Stimulated activated CD8-positive, alpha-beta memory T cell treated with anti-CD3 and anti-CD28 coated beads, Interleukin-7, amount 100 ng/mL, for 1 hour (primary cell): ENCODE results near the gene CD300LD.
"Not testable (repeated sequence)": the region's sequence is repeated elsewhere in the genome, so short reads cannot be mapped to it uniquely, and the experiment has no call there.

Source experiments
- DNase-seq, 2 donors: peaks; one replicate each; pipeline ENCODE4 v3.0.0-alpha.2; 2020; ENCODE audit warnings: low read depth in 2 of 2

The CD300LD gene

DNA sequence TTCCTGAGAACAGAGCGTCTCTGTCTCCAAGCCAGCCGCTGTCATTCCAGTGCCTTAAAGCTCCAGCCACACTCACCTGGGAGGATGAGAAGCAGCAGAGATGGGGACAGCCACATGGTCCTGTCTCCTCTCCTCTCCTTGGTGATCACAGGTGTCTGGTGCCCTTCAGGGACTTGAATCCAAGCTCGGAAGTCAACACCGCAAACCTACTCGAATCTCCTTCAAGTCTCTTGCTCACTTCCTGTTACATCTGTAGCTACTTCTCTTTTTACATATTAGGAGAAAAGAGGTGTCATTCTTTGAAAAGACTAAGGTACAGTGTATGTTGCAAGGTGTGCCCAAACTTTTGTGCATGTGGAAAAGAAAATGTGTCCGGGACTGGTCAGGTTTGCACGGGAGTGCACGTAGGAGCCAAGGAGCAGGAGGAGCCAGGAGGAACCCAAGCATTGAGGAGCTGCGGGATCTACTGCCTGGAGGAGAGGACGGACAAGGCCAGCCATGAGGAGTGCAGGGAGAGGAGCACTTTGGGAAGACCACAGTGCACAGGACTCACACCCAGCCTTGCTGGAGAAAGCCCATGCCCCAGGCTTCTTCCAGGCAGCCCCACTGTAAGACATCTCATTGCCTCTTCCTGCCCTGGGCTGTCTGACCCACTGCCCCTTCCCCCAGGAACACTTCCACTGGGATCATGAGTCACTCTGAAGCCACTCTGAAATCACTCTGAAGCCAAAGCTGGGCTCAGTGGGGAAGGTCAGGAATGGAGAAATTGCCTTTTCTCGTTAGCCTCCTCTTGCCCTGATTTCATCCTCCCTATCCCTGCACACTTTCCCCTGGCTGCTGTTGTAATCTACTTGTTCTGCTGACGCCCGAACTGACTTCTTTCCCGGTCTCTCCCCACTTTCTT is at the start of gene CD300LD:
TSS of gene CD300LD (minus strand) at position 197 of the 904 bp plus-strand sequence. CDS start at position 116, 81 bp downstream.
- no peak for DNase-seq

DNA sequence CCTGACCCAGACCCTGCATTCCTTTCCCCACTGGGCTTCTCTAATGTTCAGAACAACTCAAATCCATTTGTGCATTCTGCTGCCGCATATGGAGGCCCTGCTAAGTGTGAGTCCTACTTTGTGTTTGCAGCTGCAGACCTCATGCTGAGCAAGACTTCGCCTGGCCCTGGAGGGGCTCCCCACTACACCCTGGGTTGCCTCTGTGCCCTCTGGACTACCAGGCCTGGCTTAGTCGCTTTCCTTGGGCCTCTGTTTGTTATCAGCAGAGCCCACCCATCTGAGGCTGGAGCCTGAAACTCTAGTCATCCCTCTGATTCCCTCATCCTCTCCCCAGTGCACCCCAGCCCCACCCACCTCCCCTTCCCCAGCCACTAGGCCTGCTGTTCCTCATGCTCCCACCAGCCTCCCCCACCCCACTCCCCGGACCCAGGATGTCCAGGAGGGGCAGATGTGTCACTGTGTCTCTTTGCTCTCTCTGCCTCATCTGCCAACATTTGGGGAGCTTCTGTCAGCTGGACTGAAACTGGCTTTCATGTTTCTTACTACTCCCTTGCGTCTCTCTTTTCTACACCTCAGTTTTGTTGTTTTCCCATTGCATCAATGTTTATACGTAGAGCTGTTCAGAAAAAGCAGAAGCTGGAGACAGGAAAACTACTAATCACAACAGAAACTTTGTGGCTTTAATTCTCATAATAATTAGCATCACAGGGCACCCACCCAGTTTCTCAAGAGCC is 49.3 kb upstream of the CD300LD start:
- no peak for DNase-seq

DNA sequence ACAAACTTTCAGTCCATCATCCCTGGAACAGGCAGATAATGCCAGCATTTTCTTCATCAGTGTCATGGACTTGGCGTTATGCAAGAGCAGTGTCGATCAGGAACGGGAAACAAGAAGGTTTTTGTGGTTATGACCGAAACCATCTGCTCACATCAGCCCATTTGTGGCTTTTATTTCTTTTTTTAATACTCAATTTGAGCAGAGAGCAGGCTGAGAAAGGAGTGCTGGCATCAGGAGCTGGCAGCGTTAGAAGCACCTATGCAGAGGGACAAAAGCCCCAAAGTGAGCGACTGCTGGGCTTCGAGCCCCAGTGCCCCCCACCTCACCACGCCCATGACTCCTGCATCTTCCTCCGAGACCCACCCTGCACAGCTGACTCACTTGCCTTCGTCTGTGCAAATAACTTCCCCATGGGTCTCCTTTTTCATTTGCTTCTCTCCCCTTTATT is 47.6 kb upstream of the CD300LD start:
- DNase-seq = no peak

DNA sequence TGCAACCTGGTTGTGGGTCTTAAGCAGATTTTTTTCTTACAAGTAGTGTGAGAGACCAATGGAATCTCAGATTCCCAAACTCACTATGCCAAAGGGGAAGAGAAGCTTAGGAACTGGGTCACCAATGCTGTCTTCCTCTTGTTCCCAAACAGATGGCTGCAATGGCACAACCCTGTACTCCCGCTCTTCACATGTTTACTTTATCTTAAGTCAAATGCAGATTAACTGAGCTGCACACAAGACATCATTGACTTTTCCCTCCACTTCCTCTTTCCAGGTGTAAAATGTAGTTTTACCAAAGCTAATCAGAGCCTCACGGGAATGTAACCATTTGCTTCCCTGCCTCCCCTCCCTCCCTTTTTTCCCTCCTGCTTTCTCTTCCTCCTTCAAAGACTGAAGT is 45.8 kb upstream of the CD300LD start:
- DNase-seq = no peak

DNA sequence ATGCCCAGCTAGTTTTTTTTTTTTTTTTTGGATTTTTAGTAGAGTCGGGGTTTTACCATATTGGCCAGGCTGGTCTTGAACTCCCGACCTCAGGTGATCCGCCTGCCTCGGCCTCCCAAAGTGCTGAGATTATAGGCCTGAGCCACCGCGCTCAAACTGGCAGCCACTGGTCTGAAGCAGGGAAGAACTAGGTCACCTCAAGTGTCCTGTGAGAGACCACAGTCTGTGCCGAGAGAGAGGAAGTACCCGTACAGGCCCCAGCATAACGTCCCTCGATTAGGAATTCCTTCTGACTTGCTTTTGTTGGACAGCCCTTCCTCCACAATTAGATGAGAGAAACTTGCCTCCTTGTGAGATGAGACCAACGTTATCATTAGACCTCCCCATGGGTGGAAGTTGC is 45.2 kb upstream of the CD300LD start:
- DNase-seq = no peak

DNA sequence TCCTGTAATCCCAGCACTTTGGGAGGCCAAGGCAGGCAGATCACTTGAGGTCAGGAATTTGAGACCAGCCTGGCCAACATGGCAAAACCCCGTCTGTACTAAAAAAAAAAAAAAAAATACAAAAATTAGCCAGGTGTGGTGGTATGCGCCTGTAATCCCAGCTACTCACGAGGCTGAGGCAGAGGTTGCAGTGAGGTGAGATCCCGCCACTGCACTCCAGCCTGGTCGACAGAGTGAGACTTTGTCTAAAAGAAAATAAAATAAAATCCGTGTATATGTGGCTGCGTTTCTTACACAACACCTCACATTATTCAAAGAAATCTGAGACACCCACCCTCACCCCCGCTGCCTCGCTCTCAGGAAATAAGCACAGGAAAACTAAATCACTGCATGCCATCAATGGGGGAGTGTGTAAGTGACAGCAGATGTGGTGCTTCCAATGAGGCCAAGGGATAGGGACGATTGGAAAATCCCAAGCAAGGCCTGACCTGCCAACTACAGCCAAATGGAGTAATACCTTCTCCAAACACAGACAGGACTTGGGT is 44.5 kb upstream of the CD300LD start:
- not testable (repeated sequence) for DNase-seq

DNA sequence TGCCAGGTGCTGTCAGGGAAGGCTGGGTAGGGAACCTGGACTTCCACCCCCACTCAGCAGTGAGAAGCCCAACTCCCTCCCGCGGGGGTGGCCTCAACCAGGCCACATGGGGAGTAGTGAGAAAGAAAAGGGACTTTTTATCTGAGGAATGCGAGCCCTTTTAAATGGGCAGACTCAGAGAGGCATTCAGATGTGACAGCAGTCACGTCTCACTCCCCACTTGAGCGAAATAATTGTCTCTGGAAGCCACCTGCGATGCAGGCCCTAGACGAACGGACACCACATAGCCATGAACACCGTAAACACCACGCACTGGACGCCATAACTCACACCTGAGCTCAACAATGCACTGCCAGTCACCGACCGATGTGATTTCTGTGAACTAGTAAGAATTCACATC is 43.3 kb upstream of the CD300LD start:
- no peak for DNase-seq

DNA sequence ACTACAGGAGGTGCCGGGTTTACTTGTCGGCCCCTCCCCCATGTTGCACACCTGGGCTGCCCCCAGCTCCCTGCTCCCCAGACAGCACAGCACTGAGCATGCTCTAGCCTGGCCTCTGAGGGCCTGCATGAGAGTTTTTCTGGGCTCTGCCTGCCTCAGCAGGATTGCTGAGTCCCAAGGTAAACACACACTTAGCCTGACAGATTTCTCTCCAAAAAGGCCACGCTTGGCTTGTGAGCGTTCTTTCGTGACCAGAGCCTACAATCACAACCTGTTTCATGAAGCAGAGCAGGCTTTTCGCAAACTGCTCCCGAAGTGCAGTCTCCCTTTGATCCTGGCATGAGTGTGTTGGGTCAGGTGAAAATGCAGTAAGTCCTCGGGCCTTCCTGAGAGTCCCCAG is 41.2 kb upstream of the CD300LD start:
- DNase-seq = no peak

DNA sequence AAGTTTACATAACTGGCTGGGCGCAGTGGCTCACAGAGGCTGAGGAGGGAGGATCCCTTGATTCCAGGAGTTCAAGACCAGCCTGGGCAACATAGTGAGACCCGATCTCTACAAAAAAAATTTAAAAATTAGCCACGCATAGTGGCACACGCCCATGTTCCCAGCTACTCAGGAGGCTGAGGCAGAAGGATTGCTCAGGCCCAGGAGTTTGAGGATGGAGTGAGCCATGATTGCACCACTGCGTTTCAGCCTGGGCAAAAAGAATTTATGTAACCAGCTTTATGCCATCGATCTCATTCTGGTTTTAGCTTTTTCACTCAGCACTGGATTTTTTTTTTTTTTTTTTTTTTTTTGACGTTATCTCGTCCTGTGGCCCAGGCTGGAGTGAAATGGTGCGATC is 40.5 kb upstream of the CD300LD start:
- DNase-seq = no peak

DNA sequence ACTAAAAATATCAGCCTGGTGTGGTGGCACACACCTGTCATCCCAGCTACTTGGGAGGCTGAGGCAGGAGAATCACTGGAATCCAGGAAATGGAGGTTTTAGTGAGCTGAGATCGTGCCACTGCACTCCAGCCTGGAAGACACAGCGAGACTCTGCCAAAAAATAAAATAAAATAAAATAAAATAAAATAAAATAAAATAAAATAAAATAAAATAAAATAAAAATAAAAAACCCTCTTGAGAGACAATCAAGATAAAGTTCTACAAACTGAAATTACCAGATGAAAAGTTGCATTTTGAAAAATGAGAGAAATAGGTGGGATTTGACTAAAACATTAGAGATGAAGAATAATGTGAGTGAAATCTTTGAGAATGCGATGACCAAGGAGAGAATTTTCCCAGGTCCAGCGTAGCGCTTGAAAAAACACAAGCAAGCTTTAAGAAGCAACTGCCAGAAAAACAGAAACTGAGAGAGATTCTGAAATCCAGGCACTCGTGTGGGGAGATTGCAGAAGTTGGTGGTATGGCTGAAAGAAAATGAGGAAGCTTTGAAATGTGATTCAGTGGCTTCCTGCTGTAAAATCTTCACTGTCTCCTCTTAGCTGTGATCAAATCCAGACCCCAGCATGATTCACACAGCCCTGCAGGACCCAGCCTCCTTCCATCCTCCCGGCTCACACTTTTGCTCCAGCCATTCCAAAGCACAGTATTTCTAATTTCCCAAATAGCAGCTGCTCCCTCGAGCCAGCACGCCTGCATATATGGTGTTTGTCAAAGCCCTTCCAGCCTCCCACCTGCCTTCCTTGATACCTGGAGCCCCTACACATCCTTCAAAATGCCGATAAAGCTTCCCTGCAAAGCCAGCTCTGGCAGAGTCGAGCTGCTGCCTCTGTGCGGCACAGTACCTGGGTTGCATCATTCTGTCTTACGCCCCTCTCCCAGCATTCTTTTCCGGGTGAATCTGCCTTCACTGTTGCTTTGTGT is 39.7 kb upstream of the CD300LD start:
- no peak for DNase-seq

DNA sequence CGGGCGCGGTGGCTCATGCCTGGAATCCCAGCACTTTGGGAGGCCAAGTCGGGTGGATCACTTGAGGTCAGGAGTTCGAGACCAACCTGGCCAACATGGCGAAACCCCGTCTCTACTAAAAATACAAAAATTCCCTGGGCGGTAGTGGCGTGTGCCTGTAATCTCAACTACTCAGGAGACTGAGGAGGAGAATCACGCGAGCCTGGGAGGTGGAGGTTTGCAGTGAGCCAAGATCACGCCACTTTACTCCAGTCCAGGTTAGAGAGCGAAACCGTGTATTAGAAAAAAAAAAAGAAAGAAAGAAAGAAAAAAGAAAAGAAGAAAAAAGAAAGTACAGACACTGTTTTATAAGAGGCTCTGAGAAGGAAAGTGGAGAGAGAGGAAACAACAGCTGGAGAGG is 38.2 kb upstream of the CD300LD start:
- DNase-seq = not testable (repeated sequence)

DNA sequence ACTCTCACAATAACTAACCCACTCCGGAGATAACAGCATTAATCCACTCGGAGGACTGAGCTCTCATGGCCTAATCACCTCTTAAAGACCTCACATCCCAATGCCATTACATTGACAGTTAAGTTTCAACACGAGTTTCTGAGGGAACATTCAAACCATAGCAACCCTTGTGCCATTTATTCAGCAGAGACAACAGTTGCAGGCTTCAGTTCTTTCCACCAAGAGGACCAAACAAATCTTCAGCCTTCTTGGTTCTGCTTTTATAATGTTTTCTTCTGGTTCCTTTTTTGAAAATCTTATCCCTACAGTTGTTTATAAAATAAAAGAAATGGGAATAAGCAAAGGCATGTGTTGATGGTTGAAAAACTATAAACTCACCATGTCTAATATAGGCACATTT is 33.6 kb upstream of the CD300LD start:
- no peak for DNase-seq

DNA sequence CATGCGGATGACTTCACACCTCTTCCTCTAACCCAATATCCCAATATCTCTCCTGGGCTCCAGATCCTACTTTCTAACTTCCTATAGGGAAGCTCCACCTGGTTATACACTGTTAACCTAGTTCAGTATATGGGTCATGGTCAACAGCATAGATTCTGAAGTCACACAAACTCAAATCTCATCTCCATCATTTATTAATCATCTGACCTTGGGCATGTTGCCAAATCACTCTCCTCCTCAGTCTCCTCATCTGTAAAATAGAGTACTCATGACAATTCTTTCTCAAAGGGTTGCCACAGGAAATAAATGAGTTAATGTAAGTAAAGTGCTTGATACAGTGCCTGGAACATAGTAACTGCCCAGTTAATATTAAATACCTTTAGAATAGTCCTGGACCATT is 32.0 kb upstream of the CD300LD start:
- DNase-seq = no peak

DNA sequence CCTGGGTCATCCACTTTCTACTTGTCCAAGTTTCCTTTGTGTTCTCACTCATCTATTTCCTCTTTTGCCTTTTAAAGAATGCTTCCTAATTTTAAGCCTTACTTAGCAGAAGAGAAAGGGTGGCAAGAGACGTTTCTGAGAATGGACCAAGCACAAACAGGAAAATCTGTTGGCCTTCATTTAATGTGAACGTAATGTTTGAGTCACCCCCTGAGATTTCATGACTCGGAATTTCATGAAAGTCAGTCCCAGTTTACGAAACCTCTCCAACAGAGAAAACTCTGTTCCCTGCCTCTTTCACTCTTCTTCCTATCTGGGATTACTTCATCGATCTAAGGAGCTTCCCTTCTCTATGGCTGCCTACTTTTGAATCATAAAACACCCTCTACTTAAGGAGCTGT is 31.6 kb upstream of the CD300LD start, which contains the start of gene CD300E:
TSS of gene CD300E (minus strand) at position 46 of the 401 bp plus-strand sequence. CDS start 117 bp downstream, outside the sequence.
- DNase-seq = no peak

DNA sequence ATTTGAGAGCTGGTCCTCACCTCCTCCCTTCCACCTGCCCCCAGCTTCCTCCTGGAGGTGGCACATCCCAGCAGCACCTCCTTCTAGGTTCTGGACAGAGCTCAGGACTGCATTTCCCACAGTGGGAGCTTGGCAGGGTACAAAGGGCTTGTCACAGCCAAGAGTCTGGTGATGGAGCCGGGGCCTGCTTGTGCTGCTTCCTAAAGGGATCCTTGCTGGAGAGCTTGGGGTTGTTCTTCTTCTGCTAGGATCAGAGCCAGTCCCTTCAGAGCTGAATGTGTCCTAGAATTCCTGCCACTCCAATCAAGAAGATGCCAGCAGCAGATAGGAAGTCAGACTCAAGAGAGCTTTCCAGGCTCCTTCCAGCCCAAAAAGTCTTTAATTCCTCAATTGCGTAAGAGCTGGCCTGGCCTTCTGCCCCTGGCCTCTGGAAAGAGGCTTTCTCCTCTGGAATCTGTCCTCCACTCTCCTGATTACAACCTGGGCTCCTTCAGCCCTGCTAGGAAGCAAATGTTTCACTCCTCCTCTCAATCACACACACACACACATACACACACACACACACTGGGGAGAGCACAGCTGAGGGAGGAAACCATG is 27.1 kb upstream of the CD300LD start:
- no peak for DNase-seq

DNA sequence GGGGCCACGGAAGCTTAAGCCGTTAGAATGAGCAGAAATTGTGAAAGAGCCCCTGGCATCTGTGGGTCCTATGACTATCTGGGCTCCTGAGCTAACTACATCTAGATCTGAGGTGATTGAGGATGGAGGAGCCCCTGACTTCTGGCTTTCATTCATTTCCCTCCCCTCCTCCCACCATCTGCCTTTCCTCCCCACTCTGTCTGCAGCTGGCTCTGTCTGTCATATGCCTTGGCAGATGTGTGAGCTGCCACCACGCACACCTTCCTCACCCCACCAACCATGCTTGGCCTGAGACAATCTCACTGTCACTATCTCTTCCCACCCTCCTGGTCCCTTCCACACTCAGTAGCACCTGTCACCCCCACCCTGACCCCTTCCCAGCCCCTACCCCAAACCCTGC is 26.4 kb upstream of the CD300LD start:
- no peak for DNase-seq

DNA sequence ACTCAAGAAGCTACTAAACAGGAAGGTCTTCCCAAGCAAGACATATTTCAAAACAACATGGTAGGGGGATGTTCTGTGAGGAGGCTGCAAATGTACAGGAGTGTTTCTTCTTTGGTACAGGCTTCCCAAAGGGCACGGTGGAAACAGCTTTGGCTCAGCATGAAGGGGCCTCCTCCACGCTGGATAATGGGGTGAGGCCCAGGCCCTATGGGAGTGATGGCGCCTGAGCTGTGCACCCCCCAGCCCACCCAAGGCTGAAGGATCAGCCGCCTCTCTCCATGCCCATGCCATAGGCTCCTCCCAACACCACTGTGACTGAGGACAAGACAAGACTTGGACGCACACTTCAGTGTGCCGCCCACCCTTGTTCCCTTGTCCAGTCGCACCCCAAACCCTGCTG is 24.6 kb upstream of the CD300LD start:
- DNase-seq = no peak

DNA sequence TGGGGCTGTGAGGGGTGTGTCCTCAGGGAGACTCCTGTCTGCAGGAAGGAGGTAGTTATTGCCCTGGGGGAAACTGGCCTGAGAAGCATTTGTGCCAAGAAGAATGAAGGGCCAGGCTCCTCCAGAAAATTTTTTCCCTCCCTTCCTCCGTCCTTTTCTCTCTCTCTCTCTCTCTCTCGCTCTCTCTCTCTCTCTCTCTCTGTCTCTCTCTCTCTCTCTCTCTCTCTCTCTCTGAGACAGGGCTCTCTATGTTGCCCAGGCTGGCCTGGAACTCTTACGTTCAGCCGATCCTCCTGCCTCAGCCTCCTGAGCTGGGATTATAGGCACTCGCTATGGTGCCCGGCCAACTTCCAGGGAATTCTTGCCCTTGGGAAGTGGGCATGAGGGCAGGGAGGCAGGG is 20.0 kb upstream of the CD300LD start:
- DNase-seq = no peak

DNA sequence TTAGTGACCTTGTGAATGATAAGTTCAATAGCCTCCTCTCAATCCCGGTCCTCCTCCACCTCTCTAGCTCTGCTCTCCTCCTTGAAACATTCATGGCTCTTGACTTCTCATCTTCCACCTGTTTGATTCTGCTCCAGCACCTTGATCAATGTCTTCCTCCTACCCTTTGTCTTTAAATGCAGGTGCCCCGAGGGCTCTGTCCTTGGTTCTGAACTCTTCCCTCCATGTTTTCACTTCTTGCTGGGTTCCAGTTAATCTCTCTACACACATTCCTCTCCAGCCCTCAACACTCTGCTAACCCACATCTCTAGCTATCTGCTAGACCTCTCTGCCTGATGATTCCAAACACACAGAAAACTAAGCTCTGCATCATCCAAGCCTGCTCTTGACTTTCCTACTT is 18.0 kb upstream of the CD300LD start:
- no peak for DNase-seq

DNA sequence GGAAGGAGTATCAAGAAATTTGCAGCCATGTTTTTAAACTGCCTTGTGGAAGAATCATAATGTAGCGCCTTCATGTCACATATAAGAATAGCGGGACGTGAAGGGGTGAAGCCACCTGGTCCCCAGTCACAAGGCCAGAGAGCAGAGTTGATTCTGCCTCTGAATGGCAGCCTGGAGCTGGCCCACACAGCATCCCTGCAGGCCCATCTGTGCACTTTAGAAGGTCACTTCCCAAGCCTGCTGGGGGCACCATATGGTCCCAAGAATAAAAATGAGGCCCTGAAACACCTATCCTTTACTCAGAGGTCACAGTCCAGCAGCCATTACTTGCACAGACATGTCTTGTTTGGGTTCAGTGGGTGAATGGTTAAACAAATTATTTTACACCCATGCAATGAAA is 16.4 kb upstream of the CD300LD start:
- DNase-seq = no peak

DNA sequence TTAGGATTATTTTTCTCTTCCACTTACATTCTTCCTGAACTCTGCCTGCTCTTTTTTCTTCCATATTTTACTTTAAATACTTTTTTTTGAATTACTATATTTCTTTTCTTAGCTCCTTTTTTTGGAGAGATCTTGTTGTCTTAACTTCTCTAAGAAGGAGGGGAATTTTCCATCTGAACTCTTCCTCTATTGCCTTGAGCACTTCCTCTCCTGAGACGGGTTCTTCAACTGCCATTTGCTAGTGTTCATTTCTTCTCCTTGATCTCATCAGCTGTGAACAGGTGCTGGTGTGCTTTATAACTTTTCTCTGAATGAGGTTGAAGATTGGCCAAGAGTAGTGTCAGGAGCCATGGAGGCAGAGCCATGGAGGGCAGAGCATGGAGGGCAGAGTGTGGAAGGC is 15.1 kb upstream of the CD300LD start:
- no peak for DNase-seq
